Measurements from ENCODE around the gene RPN2. TPM values are rescaled to one million over a fixed set of nuclear protein-coding genes. Genes with fewer than 3 reads are reported as not detected.

RPN2 gene
- total RNA-seq, 1 donor from 2014 or later, result 237 TPM

GRCh38 chr20:37271421-37271768 is 92.3 kb downstream of the RPN2 start:
- TF ChIP-seq, protein P1, sequence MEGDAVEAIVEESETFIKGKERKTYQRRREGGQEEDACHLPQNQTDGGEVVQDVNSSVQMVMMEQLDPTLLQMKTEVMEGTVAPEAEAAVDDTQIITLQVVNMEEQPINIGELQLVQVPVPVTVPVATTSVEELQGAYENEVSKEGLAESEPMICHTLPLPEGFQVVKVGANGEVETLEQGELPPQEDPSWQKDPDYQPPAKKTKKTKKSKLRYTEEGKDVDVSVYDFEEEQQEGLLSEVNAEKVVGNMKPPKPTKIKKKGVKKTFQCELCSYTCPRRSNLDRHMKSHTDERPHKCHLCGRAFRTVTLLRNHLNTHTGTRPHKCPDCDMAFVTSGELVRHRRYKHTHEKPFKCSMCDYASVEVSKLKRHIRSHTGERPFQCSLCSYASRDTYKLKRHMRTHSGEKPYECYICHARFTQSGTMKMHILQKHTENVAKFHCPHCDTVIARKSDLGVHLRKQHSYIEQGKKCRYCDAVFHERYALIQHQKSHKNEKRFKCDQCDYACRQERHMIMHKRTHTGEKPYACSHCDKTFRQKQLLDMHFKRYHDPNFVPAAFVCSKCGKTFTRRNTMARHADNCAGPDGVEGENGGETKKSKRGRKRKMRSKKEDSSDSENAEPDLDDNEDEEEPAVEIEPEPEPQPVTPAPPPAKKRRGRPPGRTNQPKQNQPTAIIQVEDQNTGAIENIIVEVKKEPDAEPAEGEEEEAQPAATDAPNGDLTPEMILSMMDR (IDR thresholded peaks at IDR 0.05; ENCODE audit: insufficient read depth, low read length, poor library complexity, severe bottlenecking), result no peak
- DNase-seq (ENCODE audit: low read depth), result no peak
- no peaks in the 10 kb centered on the region for H3K36me3 ChIP-seq (ENCODE audit: control insufficient read depth, insufficient read depth, low read length)

GRCh38 chr20:37273988-37274387 is 94.9 kb downstream of the RPN2 start:
- Histone ChIP-seq H3K36me3 (ENCODE audit: control insufficient read depth, insufficient read depth, low read length) (no peaks in the 10 kb centered on the region), H3K27me3 (ENCODE audit: control insufficient read depth, insufficient read depth, low read length) (no peaks in the 10 kb centered on the region), H3K4me3 (ENCODE audit: low read depth, low read length) (no peak overlapping the region)
- TF ChIP-seq, protein P1 (IDR thresholded peaks at IDR 0.05; ENCODE audit: insufficient read depth, low read length, poor library complexity, severe bottlenecking), result no peak
- DNase-seq (ENCODE audit: low read depth), result no peak

More at GRCh38 chr20:37271421-37271768, 92.3 kb downstream of the RPN2 start:
- Histone ChIP-seq H3K4me3 (ENCODE audit: low read depth, low read length) (no peak overlapping the region), H3K27me3 (ENCODE audit: control insufficient read depth, insufficient read depth, low read length) (no peaks in the 10 kb centered on the region)

- no peak for DNase-seq (ENCODE audit: low read depth)
- no peaks in the 10 kb centered on the region for H3K36me3 ChIP-seq (ENCODE audit: control insufficient read depth, insufficient read depth, low read length)
- TF ChIP-seq, protein P1 (IDR thresholded peaks at IDR 0.05; ENCODE audit: insufficient read depth, low read length, poor library complexity, severe bottlenecking), result no peak
These were observed 95.9 kb downstream of the RPN2 start for GRCh38 chr20:37274851-37275524.

DNA sequence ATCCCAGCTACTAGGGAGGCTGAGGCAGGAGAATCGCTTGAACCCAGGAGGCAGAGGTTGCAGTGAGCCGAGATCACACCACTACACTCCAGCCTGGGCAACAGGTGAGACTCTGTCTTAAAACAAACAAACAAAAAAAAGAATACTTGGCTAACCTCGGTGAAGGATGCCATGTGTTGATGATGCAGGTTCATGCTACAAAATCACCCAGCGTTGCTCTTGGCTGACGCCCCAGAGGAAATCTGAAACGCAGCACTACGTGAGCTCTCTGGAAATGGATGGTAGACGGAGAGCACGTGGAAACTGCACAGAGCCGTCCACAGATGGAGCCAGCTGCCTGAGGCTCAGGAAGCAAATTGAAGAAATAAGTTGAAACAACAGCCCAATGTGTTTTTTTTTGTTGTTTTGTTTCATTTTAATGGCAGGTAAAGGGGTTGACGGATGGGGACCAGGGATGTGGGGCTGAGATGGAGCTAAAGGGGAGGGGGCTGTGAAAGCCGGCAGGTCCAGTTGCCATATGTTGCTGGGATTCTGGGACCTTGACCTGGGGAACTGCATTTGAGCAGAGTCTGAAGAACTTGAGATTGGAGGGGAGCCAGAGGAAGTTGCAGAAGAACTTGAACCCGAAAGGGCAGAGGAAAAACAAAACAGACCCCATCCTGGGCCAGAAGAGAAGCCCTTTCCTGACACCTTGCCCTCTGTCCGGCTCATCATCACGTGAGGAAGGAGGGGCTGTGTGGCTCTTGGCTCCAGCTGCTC is 97.5 kb downstream of the RPN2 start:
- no peaks in the 10 kb centered on the region for H3K36me3 ChIP-seq (ENCODE audit: control insufficient read depth, insufficient read depth, low read length)
- H3K4me3 ChIP-seq (ENCODE audit: low read depth, low read length), result no peak overlapping the region
- no peaks in the 10 kb centered on the region for H3K27me3 ChIP-seq (ENCODE audit: control insufficient read depth, insufficient read depth, low read length)
- peak; percentile 19 for DNase-seq (ENCODE audit: low read depth)
- TF ChIP-seq, protein P1 (IDR thresholded peaks at IDR 0.05; ENCODE audit: insufficient read depth, low read length, poor library complexity, severe bottlenecking), result peak; percentile 33

More at GRCh38 chr20:37274851-37275524, 95.9 kb downstream of the RPN2 start:
- Histone ChIP-seq H3K4me3 (ENCODE audit: low read depth, low read length) (no peak overlapping the region), H3K27me3 (ENCODE audit: control insufficient read depth, insufficient read depth, low read length) (no peaks in the 10 kb centered on the region)

DNA sequence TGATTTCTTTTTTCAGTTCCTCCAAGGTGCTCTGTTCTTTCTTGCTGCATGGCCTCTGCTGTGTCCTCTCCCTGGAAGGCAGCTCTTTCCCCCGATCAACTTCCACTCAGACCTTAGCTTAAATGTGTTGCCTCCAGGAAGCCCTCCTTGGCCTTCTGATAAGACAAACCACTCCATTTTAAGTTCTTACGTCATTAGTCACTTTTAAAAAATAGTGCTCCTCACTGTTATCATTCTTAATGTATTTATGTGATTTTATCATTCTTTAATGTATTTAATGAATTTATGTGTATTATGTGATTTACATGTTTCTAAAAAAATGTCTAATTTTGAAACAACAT is 98.1 kb downstream of the RPN2 start:
- Histone ChIP-seq H3K36me3 (ENCODE audit: control insufficient read depth, insufficient read depth, low read length) (no peaks in the 10 kb centered on the region), H3K27me3 (ENCODE audit: control insufficient read depth, insufficient read depth, low read length) (no peaks in the 10 kb centered on the region), H3K4me3 (ENCODE audit: low read depth, low read length) (no peak overlapping the region)
- TF ChIP-seq, protein P1 (IDR thresholded peaks at IDR 0.05; ENCODE audit: insufficient read depth, low read length, poor library complexity, severe bottlenecking), result no peak
- DNase-seq (ENCODE audit: low read depth), result no peak

Measured in kidney epithelial cell (primary cell).